ENCODE data around the gene AFAP1L2. TPM values are rescaled to one million over a fixed set of nuclear protein-coding genes. Genes with fewer than 3 reads are reported as not detected.

AFAP1L2 gene
- total and polyA plus RNA-seq, 7 donors, result 0.75 to 3.6 (median 1.7) TPM

DNA sequence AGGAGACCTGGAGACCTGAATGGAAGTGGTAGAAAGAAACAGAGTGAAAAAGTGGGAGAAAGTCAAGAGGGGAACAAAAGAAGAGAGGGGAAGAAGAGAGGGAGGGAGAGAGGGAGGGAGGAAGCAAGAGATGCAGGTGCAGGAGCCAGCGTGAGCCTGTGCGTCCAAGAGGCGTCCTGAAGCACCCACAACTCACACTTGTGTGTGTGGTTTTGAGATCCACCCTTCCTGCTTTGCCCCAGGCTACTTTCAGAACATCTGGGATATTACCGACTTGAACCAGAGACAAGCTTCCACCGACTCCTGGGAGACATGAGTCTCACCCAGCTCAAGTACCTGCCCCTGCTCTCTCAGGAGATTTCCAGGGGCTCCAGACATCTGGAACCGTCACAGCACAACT, 9.8 kb downstream of the AFAP1L2 start:
- intact Hi-C loops (cut with DNase I), result no loop called here
- Histone ChIP-seq H3K36me3 (ENCODE audit: insufficient read depth in 1 of 2, low read depth in 1 of 2) (no peaks in the 10 kb centered on the region), H3K27ac (no peak overlapping the region), H3K4me1 (no peaks in the 10 kb centered on the region), H3K4me3 (no peak overlapping the region), H3K9me3 (no peaks in the 10 kb centered on the region), H3K27me3 (ENCODE audit: insufficient read depth in 3 of 3, low read length in 2 of 3) (peaks cover 0 to 50% (median 5%) of the 10 kb centered on the region in 3 donors)
- no peak for DNase-seq
- TF ChIP-seq, protein P1, sequence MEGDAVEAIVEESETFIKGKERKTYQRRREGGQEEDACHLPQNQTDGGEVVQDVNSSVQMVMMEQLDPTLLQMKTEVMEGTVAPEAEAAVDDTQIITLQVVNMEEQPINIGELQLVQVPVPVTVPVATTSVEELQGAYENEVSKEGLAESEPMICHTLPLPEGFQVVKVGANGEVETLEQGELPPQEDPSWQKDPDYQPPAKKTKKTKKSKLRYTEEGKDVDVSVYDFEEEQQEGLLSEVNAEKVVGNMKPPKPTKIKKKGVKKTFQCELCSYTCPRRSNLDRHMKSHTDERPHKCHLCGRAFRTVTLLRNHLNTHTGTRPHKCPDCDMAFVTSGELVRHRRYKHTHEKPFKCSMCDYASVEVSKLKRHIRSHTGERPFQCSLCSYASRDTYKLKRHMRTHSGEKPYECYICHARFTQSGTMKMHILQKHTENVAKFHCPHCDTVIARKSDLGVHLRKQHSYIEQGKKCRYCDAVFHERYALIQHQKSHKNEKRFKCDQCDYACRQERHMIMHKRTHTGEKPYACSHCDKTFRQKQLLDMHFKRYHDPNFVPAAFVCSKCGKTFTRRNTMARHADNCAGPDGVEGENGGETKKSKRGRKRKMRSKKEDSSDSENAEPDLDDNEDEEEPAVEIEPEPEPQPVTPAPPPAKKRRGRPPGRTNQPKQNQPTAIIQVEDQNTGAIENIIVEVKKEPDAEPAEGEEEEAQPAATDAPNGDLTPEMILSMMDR (IDR thresholded peaks at IDR 0.05), result no peak
- 63 to 77% (median 63%) methylated on average over 6 of the region's 6 CpGs for WGBS, 3 donors
- ATAC-seq, result no peak

DNA sequence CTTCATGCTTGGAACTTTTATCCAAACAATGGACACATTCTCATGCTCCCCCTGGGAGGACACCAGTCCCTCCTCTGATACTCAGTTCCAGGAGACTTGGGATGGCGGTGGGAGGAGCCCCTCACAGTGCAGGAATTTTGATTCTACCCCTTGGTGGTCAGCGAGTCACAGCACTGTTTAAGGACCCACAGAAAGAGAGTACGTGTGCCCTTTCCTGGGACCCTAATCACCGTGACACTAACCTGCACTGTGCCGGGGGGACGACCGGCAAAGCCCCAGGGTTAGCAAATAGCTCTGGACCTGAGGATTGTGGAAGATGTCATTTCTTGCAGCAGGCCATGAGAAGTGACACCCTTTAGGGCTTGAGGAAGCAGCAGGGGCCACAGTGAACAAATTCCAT, 10.4 kb downstream of the AFAP1L2 start:
- DNase-seq (no peak), ATAC-seq (no peak)
- WGBS, 3 donors, result 57 to 85% (median 60%) methylated on average over 7 of the region's 7 CpGs
- Histone ChIP-seq H3K36me3 (ENCODE audit: insufficient read depth in 1 of 2, low read depth in 1 of 2) (no peaks in the 10 kb centered on the region), H3K9me3 (no peaks in the 10 kb centered on the region), H3K4me3 (no peak overlapping the region), H3K4me1 (no peaks in the 10 kb centered on the region), H3K27me3 (ENCODE audit: insufficient read depth in 3 of 3, low read length in 2 of 3) (peaks cover 0 to 44% (median 5%) of the 10 kb centered on the region in 3 donors), H3K27ac (no peak overlapping the region)
- TF ChIP-seq, protein P1 (IDR thresholded peaks at IDR 0.05), result no peak
- intact Hi-C loops (cut with DNase I), result no loop called here

DNA sequence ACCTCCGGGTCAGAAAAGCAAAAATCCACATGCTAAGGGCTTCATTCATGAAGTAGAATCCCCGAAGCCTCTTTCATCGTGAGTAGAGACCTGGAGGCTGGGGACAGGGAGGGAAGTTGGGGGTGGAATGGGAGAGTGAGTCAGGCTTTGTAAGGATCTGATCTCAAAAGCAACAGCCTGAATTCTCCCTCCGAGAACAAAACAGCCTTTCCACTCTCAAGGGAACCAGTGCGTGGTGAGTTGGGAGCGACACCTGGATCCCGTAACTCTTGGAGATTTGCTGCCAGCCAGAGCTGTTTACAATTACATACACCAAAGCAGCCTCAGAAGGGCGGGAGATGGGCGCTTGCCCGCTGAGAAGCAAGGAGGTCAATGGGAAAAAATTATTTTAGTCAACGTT, 10.8 kb downstream of the AFAP1L2 start:
- Histone ChIP-seq H3K4me1 (no peaks in the 10 kb centered on the region), H3K36me3 (ENCODE audit: insufficient read depth in 1 of 2, low read depth in 1 of 2) (no peaks in the 10 kb centered on the region), H3K4me3 (no peak overlapping the region), H3K9me3 (no peaks in the 10 kb centered on the region), H3K27me3 (ENCODE audit: insufficient read depth in 3 of 3, low read length in 2 of 3) (peaks cover 0 to 40% (median 2%) of the 10 kb centered on the region in 3 donors), H3K27ac (no peak overlapping the region)
- DNase-seq (no peak), ATAC-seq (no peak)
- TF ChIP-seq, protein P1 (IDR thresholded peaks at IDR 0.05), result no peak
- 29 to 50% (median 37%) methylated on average over 11 of the region's 11 CpGs for WGBS, 3 donors
- intact Hi-C loops (cut with DNase I), result no loop called here

DNA sequence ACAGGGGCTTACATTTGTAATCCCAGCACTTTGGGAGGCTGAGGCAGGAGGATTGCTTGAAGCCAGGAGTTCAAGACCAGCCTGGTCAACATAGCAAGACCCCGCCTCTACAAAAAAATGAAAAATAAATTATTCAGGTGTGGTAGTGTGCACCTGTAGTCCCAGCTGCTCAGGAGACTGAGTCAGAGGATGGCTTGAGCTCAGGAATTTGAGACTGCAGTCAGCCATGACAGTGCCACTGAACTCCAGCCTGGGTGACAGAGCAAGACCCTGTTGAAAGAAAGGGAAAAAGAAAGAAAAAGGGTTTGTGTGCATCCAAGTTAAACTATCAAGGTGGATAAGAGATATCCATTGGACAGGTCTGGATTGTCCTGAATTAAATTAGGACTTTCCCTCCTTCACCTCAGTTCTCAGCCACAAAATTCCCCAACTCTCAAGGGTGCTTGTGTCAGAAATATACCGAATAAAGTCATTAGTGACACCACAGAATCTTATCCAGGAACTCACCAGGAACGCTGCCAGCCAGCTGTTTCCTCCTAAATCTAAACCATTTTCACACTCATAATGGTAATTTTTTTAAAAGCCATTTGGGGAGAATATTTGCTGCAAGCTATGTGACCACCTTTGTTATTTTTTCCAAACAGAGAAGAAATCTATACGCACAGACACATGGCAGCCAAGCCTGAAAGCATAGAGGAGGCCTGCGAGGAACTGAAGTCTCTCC, 12.0 kb downstream of the AFAP1L2 start:
- DNase-seq, result no peak
- no peaks in the 10 kb centered on the region for H3K36me3 ChIP-seq (ENCODE audit: insufficient read depth in 1 of 2, low read depth in 1 of 2)
- no peak for ATAC-seq
- TF ChIP-seq, protein P1 (IDR thresholded peaks at IDR 0.05), result no peak
- H3K27me3 ChIP-seq (ENCODE audit: insufficient read depth in 3 of 3, low read length in 2 of 3), result peaks cover 0 to 33% (median 2%) of the 10 kb centered on the region in 3 donors
- no peak overlapping the region for H3K27ac ChIP-seq
- 40 to 50% (median 41%) methylated on average over 5 of the region's 5 CpGs for WGBS, 3 donors
- no peaks in the 10 kb centered on the region for H3K9me3 ChIP-seq
- no peaks in the 10 kb centered on the region for H3K4me1 ChIP-seq
- intact Hi-C loops (cut with DNase I), result no loop called here
- H3K4me3 ChIP-seq, result no peak overlapping the region

DNA sequence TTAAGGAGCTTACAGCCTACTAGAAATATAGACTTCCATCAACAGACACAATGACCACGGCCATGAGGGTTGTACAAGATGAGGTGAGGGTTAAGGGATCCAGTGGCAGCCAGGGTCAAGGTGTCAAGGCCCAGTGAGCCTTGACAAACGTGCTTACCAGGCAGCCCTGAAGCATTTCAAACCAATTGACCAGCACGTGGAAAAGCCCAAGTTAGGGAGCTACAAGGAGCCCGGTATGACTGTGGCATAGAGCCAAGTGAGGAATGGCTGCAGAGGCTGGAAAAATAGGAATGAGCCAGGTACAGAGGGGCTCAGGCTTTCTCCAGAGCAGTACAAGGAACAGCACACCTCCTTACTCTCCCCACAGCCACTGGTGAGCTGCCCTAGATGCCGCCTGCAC, 12.7 kb downstream of the AFAP1L2 start:
- intact Hi-C loops (cut with DNase I), result no loop called here
- TF ChIP-seq, protein P1 (IDR thresholded peaks at IDR 0.05), result no peak
- DNase-seq (no peak), ATAC-seq (no peak)
- no peak overlapping the region for H3K27ac ChIP-seq
- H3K4me1 ChIP-seq, result no peaks in the 10 kb centered on the region
- H3K36me3 ChIP-seq (ENCODE audit: insufficient read depth in 1 of 2, low read depth in 1 of 2), result no peaks in the 10 kb centered on the region
- H3K9me3 ChIP-seq, result no peaks in the 10 kb centered on the region
- peaks cover 0 to 30% (median 2%) of the 10 kb centered on the region in 3 donors for H3K27me3 ChIP-seq (ENCODE audit: insufficient read depth in 3 of 3, low read length in 2 of 3)
- no peak overlapping the region for H3K4me3 ChIP-seq
- 60 to 67% (median 67%) methylated on average over 5 of the region's 5 CpGs for WGBS, 3 donors
